HG03139 (cell line): ENCODE data around the gene CTF1.

Source experiments
- ATAC-seq: cut with Tn5 transposase; IDR thresholded peaks from one replicate; pipeline ENCODE4 v1.9.1; 2021; ENCODE audit not compliant: unreplicated experiment

Gene CTF1

GRCh38 chr16:30907064-30907463 lies 10.7 kb downstream of the CTF1 start:
- no peak for ATAC-seq

- no peak for ATAC-seq
These were observed 14.1 kb downstream of the CTF1 start for GRCh38 chr16:30910427-30911029.

- ATAC-seq = no peak
These were observed 16.5 kb downstream of the CTF1 start for GRCh38 chr16:30912794-30913412.

GRCh38 chr16:30914830-30915229 lies 18.4 kb downstream of the CTF1 start:
- ATAC-seq = no peak

- ATAC-seq = no peak
These were observed 22.2 kb downstream of the CTF1 start for GRCh38 chr16:30918614-30919013.

GRCh38 chr16:30920891-30921290 lies 24.5 kb downstream of the CTF1 start:
- ATAC-seq = no peak

- ATAC-seq = no peak
These were observed 25.0 kb downstream of the CTF1 start for GRCh38 chr16:30921459-30921747.

GRCh38 chr16:30921748-30922419 lies 25.5 kb downstream of the CTF1 start:
- no peak for ATAC-seq

- ATAC-seq = peak; percentile 67
These were observed 26.1 kb downstream of the CTF1 start for GRCh38 chr16:30922420-30922959.

- ATAC-seq = peak; percentile 60
These were observed 26.6 kb downstream of the CTF1 start for GRCh38 chr16:30922960-30923535.

- ATAC-seq = no peak
These were observed 27.2 kb downstream of the CTF1 start, which contains the start of gene FBXL19 for GRCh38 chr16:30923554-30924075. FBXL19 (plus strand) TSS chr16:30923572; CDS start chr16:30925755, 2,183 bp downstream.

- no peak for ATAC-seq
These were observed 27.9 kb downstream of the CTF1 start for GRCh38 chr16:30924076-30924912.

GRCh38 chr16:30924913-30925631 lies 28.7 kb downstream of the CTF1 start:
- ATAC-seq = no peak

GRCh38 chr16:30925632-30925987 lies 29.2 kb downstream of the CTF1 start:
- no peak for ATAC-seq

GRCh38 chr16:30925995-30926811 lies 29.8 kb downstream of the CTF1 start:
- ATAC-seq = no peak

- no peak for ATAC-seq
These were observed 30.7 kb downstream of the CTF1 start for GRCh38 chr16:30926937-30927788.

GRCh38 chr16:30927789-30928378 lies 31.5 kb downstream of the CTF1 start:
- no peak for ATAC-seq

- ATAC-seq = no peak
These were observed 32.0 kb downstream of the CTF1 start for GRCh38 chr16:30928390-30928789.
